Measurements from ENCODE around the gene NMUR1. TPM values are rescaled to one million over a fixed set of nuclear protein-coding genes. Genes with fewer than 3 reads are reported as not detected.
"Not testable (repeated sequence)": the region's sequence is repeated elsewhere in the genome, so short reads cannot be mapped to it uniquely, and the experiment has no call there.

The NMUR1 gene, protein sequence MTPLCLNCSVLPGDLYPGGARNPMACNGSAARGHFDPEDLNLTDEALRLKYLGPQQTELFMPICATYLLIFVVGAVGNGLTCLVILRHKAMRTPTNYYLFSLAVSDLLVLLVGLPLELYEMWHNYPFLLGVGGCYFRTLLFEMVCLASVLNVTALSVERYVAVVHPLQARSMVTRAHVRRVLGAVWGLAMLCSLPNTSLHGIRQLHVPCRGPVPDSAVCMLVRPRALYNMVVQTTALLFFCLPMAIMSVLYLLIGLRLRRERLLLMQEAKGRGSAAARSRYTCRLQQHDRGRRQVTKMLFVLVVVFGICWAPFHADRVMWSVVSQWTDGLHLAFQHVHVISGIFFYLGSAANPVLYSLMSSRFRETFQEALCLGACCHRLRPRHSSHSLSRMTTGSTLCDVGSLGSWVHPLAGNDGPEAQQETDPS
- not detected in 2 replicates for total RNA-seq

DNA sequence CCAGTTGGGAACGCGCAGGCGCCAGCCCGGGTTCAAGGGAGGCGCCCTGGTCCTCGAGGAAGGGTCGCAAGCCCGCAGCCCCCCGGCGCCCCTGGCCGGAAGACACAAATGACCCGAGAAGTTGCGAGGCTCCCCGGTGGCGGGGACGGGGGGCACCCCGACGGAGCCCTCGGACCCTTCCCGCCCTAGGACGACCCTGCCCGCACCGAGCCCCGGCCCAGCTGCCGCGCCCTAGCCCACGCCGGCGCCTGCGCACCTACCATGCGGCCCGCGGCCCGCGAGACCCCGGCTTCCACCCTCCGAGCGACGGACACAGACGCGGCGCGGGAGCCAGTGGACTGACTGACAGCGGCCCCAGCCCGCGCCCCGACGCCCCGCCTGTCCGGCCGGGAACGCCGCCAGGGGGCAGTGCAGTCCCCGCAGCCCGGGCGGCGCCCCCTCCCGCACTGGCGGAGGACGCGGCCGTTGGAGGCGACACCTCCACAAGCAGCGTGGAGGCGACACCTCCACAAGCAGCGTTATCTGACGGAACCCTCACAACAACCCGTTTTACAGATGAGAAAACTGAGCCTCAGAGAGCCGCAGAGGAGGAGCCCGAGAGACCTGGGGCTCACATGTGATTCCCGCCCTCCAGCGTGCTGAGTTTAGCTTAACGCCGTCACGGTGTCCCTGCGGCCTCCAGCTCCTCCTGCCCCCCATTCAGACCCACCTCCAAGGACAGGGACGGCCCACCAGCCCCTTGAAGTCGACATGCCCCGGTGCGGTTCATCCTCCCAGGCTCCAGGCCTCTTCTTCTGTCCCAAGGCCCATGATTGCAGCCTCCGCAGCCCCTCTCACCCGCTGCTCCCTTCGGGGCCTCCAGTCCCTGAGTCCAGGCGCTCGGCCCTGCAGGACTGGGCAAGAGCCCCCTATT is at the start of gene NMUR1:
Gene NMUR1, minus strand, starts transcription at position 347 of the 913 bp plus-strand sequence. Its CDS starts 84 bp downstream, at position 263.
- peak; percentile 49 to 72 for DNase-seq (ENCODE audit: low read depth in 2 of 2)

DNA sequence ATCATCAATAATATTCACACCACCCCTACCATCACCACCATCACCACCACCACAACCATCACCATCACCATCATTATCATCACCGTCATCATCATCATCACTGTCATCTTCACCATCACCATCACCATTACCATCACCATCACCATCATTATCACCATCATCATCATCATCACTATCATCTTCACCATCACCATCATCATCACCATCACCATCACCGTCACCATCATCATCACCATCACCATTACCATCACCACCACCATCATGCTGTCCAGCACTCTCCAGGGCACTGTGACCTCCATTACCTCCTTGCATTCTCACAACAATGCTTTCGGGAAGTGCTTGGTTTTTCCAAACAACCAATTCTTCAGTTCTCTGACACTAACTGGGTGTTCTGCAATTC is 49.3 kb upstream of the NMUR1 start:
- no peak for DNase-seq (ENCODE audit: low read depth in 2 of 2)

DNA sequence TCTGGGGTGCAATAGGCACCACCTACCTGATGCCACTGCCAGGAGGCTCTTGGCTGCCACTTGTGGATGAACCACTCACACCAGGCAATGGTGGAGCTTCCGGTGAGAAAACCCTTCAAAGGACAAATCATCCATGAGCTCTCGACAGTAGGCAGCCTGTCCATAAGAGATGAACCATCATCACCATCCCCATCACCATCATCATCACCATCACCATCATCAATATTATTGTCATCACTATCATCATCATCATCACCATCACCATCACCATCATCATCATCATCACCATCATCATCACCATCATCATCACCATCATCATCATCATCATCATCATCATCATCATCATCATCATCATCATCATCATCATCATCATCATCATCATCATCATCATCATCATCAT is 48.4 kb upstream of the NMUR1 start:
- not testable (repeated sequence) for DNase-seq (ENCODE audit: low read depth in 2 of 2)

DNA sequence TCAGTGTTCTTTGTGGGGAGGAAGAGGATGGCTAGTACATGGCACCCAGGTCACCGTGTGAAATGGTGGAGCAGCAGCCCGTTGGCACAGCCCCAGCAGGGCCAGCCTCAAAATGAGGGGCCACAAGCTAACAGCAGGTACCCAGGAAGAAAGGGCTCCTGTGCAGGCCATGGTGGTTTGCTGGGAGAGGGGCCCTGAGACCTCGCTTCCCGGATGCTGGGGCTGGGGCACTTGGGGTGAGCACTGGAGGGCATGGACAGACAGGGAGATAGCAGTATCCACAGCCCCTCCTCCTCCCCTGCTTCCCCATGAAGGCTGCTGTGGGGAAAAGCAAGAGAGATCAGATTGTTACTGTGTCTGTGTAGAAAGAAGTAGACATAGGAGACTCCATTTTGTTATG is 46.2 kb upstream of the NMUR1 start:
- no peak for DNase-seq (ENCODE audit: low read depth in 2 of 2)

DNA sequence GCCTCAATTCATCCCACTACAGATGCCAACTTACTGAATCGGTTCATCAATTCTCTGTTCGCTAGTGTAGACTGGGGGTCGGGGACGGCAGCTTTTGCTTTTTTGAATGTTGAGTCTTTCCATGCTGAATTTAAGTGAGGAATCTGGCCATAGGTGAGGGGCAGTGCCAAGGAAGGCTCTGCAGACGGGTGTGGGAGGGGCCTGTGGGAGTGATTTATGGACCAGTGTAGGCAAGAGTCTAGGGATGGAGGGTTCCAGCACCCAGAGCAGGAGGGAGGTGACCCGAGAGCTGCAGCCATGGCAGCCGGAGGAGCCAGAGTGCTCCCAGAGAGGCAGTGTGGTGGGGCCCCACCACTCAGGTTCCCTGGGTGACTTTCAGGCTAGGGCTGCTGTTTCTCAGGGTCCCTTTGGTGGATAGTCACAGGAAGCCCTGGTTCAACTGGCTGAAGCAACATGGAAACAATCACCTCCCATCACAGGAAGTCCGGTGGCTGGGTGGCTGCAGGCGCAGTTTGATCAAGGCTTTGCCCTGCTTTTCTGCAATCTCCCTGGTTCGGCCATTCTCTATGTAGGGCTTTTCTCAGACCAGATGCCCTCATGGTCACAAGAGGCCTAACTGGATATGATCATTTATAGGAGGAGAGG is 45.5 kb upstream of the NMUR1 start:
- DNase-seq (ENCODE audit: low read depth in 2 of 2): no peak

DNA sequence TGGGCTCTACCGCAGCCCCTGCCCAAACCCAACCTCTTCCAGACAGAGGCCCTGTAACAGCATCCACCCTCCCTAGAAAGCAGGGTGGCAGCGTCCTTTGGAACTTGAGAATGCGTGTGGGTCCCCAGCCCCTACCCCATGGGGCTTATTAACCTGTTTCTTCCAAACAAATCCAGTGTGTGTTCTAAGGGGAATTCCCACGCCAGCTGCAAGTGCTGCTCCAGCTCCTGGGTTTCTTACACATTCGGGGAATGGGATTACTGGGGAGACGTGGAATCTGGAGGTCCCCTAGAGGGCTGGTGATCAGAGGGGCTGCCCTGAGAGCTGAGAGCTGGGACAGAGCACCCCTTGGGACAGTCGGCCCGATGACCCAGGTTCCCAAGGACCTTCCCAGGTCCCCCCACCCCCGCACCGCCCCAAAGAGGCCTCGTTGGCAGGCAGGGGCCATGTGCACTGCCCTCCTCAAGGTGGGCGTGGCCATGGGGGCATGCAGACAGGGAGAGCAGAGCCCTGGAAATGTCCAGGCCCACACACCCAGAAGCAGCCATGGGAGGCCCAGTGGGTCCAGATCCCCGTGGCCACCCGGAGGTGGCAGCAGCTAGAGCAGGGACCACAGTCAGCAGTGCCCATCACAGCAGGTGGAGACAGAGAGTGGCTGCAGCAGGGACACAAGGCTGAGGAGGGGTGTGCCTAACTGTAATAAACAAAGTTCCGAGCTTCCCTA is 43.6 kb upstream of the NMUR1 start:
- no peak for DNase-seq (ENCODE audit: low read depth in 2 of 2)

DNA sequence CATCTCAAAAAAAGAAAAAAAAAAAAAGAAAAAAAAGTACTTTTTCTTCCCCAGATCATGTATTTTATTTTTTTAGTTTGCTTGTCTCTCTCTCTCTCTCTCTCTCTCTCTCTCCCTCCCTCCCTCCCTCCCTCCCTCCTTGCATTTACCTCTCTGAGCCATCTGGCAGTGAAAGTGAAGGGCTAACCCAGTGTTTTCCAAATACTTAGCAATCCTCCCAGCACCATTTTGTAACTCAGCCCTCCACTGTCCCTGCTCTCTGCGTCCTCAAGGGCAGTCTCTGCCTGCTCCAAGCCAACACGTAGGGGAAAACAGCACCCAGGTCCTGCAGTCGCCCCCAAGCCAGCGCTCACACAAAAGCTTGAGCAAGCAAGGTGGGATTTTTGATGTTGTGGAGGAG is 42.9 kb upstream of the NMUR1 start:
- no peak for DNase-seq (ENCODE audit: low read depth in 2 of 2)

DNA sequence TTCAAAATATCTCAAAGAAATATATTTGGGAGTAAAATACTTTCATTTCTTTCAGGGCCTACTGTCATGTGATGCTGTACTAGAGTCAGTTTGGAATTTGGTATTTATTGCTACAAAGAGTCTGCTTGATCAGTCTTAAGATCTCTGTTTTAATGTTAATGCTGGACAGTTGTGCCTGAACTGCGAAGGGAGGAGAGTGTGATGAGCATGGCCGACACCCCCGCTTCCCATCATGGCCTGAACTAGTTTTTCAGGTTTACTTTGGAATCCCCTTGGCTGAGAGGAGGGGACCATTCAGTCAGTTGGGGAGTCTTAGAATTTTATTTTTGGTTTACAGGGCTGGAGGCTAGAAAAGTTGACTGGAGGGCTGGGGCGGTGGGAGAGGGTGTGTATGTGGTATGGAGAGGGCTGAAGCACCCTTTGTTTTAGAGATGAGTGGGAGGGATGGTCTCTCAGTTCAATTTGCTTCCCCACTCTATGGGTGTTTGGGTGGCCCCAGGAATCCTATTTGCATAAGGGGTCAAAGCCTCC is 41.5 kb upstream of the NMUR1 start:
- DNase-seq (ENCODE audit: low read depth in 2 of 2): no peak

DNA sequence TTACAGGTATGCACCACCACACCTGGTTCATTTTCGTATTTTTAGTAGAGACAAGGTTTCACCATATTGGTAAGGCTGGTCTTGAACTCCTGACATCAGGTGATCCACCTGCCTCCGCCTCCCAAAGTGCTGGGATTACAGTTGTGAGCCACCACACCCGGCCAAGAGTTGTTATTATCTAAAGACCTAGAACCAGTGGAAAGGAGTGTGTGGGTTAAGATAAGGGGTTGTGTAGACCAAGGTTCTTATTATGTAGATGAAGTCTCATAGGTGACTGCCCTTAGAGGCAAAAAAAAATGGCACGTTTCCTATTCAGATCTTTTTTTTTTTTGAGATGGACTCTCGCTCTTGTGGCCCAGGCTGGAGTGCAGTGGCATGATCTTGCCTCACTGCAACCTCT is 40.7 kb upstream of the NMUR1 start:
- DNase-seq (ENCODE audit: low read depth in 2 of 2): not testable (repeated sequence)

DNA sequence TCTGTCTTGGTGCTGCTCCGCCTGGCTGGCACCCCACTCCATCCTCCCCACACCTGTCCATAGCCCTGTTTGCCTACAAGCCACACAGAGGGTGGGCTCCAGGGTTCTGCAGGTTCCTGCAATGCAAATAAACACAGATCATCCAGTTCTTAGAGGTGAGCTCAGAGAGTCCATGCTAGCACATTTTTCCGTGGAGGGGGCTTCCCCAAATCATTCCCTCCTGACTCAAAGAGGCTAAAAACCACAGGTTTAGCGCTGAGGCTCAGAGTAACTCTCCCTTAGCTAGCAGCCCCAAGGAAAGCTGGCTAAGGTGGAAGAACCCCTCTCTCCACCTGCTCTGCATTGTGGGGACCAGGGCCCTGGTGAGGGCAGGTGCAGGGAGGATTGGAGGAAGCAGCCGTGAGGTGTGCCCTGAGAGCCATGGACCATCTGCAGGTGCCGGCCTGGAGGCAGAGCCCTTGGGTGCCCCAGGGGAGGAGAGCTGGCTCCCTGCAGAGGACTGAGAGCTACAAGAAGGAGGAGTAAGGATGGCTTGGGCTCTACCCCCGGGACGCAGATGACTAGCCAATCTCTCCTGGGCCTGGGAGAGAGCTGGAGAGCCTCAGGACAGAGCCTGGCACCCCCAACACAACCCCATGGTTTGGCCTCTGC is 38.7 kb upstream of the NMUR1 start:
- no peak for DNase-seq (ENCODE audit: low read depth in 2 of 2)

DNA sequence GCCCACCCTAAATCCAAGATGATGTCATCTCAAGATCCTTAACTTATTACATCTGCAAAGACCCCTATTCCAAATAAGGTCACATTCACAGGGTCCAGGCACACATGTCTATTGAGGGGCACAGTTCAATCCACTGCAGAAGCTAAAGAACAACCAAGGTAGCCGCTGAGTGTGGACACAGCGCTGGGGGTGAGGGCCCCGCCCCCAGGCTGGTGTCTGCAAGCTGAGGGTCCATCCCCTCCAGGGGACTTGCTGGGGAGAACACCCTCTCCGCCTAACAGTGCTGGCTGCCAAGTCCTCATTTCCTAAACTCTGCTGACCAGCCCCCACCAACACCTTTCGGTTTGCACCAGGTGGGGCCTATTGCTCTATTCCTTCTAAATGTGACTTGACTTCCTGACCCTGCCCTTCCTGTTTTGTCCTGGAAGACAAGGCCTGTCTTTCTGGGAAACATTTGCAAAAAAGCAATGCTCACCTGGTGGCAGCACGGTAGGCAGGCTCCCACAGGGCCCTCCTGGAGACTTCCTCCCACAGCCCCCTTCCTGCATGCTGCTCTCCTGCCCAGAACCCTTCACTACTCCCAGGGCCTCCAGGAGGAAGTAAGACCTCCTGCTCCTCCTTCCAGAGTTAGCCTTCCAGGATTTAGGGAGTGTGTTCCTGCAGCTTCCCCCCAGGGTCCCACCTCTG is 38.0 kb upstream of the NMUR1 start:
- DNase-seq (ENCODE audit: low read depth in 2 of 2): no peak

DNA sequence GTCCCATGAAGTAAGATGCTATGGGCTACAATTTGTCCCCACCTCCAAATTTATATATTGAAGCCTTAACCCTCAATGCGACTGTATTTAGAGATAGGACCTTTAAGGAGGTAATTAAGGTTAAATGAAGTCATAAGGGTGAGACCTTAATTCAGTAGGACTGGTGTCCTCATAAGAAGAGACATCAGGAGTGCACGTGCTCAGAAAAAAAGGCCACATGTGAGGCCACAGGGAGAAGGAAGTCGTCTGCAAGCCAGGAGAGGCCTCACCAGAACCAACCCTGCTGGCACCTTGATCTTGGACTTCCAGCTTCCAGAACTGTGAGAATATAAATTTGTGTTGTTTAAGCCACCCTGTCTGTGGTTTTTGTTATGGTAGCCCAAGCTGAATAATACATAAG is 36.9 kb upstream of the NMUR1 start:
- no peak for DNase-seq (ENCODE audit: low read depth in 2 of 2)

DNA sequence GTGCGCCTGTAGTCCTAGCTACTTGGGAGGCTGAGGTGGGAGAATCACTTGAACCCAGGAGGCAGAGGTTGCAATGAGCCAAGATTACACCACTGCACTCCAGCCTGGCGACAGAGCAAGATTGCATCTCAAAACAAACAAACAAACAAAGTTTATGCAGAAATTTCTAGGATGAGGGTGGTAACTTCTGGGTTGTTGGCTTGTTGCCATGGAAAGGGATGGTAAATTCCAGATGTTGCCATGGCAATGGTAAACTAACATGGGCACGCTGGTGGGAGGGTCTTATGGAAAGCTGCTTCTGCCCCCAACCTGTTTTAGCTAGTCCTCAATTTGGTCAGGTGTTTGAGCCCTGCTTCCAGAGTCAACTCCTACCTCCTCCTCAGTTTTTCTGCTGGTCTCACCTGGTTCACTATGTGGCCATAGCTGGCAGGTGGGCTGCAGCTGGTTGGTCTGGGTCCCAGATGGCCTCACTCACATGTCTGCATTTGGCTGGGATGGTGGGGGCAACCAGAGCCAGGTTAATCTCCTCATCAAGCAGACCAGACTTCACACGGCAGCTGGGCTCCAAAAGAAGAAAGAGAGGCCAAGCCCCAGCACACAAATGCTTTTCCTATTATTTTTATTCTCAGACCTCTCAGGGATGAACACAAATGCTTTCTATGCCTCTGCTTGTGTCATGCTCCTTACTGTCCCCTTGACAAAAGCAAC is 35.8 kb upstream of the NMUR1 start:
- DNase-seq (ENCODE audit: low read depth in 2 of 2): peak in 1 of 2 donors; percentile 24

DNA sequence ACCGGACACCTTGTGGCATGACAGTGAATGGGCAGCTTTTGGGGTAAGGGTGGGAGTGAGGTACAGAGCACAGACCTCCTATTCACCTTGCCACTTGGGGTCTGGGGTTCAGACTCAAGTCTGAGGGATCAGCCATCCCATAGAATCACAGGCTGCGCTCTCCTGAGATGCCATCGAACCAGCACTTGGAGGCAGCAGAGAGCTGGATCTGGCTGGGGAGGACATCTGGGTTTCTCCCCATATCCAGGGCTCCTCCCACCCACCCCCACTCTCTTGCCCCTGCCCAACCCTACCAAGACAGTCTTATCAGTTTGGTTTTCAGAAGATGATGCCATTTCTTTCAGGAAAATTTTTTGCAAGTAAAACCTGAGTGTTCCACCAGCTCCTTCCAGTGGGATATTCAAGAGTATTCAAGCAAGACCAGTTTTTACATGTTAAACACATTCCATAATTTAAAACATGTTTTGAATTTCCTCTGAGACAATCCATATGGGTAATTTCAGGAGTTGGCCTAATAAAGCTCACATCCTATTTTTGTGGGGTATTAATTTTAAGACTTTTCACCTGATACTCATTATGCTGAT is 33.2 kb upstream of the NMUR1 start:
- DNase-seq (ENCODE audit: low read depth in 2 of 2): peak; percentile 69 to 71

DNA sequence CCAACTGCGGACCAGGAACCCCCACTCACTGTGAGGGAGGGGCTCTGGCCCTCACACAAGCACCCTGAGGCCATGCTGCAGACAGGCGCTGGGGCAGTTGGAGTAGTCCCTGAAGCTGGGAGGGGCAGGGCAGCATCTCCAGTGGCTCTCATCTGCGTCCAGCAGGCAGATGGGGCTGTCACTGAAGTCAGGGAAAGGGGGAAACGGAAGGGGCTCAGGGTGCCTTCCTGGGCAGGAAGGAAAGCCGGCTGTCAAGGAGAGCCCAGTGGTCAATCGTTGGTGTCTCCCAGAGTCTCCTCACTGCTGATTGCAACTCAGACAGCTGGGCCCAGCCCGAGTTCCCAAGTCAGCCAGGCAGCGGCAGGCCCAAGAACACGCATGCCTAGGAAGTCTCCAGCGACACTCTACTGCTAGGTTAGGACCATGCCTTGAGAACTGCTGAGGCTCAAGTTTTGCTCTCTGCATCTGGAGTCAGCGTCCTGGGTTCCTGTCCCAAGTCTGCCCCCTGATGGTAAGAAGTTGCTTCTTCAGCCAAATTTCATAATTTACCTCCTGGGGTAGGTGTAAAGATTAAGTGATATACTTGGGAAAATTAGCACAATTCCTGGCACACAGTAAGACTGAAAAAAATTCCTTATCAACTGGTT is 27.4 kb upstream of the NMUR1 start:
- DNase-seq (ENCODE audit: low read depth in 2 of 2): peak; percentile 78 to 89

DNA sequence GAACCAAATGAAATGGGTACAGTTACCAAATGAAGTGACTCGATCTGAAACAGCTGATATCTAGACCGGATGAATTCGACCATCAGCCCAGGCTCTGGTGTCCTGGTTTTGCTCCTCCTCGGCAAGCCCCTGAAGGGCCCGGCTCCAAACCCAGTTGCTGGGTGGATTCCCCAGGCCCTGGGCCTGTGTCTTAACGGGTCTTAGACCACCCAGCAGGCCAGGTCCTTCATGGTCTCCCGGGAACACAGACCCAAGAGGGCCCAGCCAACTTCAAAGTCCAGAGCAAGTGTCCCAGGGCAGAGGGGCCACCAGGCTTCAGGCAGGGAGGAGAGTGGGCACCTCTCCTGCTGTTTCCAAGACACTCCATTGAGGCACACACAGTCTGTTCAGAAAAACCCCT is 26.7 kb upstream of the NMUR1 start:
- no peak for DNase-seq (ENCODE audit: low read depth in 2 of 2)

DNA sequence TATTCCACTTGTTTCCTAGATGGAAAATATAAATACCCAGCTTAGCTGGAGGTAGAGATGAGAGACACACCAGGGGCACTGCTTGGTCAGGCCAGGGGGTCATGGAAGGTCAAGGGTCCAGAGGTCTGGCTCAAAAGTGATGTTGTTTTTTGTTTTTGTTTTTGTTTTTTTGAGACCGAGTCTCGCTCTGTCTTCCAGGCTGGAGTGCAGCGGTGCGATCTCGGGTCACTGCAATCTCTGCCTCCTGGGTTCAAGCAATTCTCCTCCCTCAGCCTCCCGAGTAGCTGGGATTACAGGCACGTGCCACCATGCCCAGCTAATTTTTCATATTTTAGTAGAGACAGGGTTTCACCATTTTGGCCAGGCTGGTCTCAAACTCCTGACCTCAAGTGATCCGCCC is 26.3 kb upstream of the NMUR1 start:
- DNase-seq (ENCODE audit: low read depth in 2 of 2): not testable (repeated sequence)
